ENCODE data around the gene CELSR2. TPM values are rescaled to one million over a fixed set of nuclear protein-coding genes. Genes with fewer than 3 reads are reported as not detected.
A peak's percentile ranks its signal among the peaks of the same experiment; 100 is the strongest.

The CELSR2 gene
- total and polyA plus RNA-seq, 2 donors (not counting 1 experiment from before 2014, with no cell fraction given): 0.57 to 2.7 TPM

DNA sequence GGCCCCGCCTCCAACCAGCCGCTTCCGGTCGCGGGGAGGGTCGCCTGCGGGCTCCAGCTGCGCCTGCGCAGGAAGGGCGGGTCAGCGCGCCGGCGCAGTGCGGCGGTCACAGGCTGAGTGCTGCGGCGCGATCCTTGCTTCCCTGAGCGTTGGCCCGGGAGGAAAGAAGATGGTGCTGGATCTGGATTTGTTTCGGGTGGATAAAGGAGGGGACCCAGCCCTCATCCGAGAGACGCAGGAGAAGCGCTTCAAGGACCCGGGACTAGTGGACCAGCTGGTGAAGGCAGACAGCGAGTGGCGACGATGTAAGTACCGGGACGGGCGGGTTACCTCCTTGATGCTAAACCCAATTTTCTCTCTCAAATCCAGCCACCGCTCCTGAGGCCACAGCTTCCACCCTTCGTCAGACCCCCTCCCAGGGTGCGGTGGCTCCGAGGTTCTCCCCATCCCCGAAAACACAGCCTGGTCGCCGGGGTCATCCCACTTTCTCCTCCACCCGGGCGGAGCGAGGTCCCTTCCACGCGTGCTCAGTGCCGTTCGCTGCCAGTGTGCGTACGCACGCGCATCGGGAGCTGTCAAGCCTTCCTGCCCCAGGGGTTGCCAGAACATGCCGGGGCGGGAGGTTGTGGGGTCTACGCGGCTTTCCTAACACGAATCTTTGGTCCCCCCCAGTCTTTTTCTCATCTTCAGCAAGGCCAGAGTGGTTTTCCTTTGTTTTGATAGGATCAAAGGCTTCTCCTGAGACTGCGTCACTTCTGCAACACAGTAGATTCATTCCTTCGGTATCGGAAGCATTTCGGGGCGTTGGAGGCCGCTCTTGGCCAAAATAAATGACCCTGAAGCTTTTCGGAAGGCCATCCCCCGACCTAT is 35.3 kb upstream of the CELSR2 start, which contains the start of gene SARS1:
Gene SARS1 (plus strand): TSS at position 95 of the 870 bp plus-strand sequence. CDS start 75 bp downstream, at position 170.
- Histone ChIP-seq H3K9ac (ENCODE audit: low read length) (peak within 1 kb of the TSS; percentile 87), H3K4me2 (replicated peaks; ENCODE audit: low read depth, low read length, poor library complexity, severe bottlenecking) (peak within 1 kb of the TSS; percentile 75), H3K36me3 (replicated peaks in 1 of 2; ENCODE audit: control extremely low read depth in 1 of 2, control insufficient read depth in 1 of 2, extremely low read depth in 1 of 2, insufficient read depth in 2 of 2, low read length in 1 of 2) (peaks cover 3% of the 10 kb centered on the region in 2 experiments), H3K27ac (ENCODE audit: low read length in 2 of 2) (peak within 1 kb of the TSS; percentile 66 to 73), H3K4me3 (ENCODE audit: control extremely low read depth in 1 of 5, extremely low read depth in 1 of 5, insufficient read depth in 1 of 5, low read depth in 2 of 5, low read length in 4 of 5) (peak within 1 kb of the TSS; percentile 88 to 97 (median 96)), H4K20me1 (ENCODE audit: control insufficient read depth, insufficient read depth, low read length, poor library complexity, severe bottlenecking) (peaks cover 35% of the 10 kb centered on the region), H3K27me3 (replicated peaks in 1 of 4; ENCODE audit: control extremely low read depth in 1 of 4, control insufficient read depth in 3 of 4, insufficient read depth in 4 of 4, low read length in 3 of 4) (no peaks in the 10 kb centered on the region), H3K9me3 (ENCODE audit: control extremely low read depth in 1 of 3, control insufficient read depth in 2 of 3, insufficient read depth in 1 of 3, low read length in 2 of 3) (no peaks in the 10 kb centered on the region), H3K4me1 (ENCODE audit: control insufficient read depth in 2 of 2, insufficient read depth in 2 of 2, low read length in 2 of 2) (peaks cover 22 to 24% of the 10 kb centered on the region in 2 donors), H3K79me2 (ENCODE audit: control insufficient read depth, insufficient read depth, low read length) (peaks cover 50% of the 10 kb centered on the region), H2AFZ (ENCODE audit: insufficient read depth, low read depth, low read length, poor library complexity, severe bottlenecking) (peak within 1 kb of the TSS; percentile 97)
- peak; percentile 93 for DNase-seq
- Mint-ChIP-seq H3K4me1 (peaks cover 35% of the 10 kb centered on the region), H3K27me3 (no peaks in the 10 kb centered on the region), H3K4me3 (peak within 1 kb of the TSS; percentile 100), H3K9me3 (ENCODE audit: insufficient read depth) (no peaks in the 10 kb centered on the region), H3K27ac (peak within 1 kb of the TSS; percentile 98)
- ChIA-PET POLR2A (interaction anchor here (0.7 to 2.9 kb wide), 3 partner anchors 114 to 351 kb away, joined by 3 to 17 read pairs (median 5); no protein-coding TSS in a partner anchor), CTCF (interaction anchor here (0.6 to 2.0 kb wide), 9 partner anchors 10 to 318 kb away, joined by 3 to 10 read pairs (median 5); a partner anchor contains a TSS)
- intact Hi-C loops (cut with micrococcal nuclease): loop anchor here (1.0 to 5.0 kb wide), 10 partner anchors 21 to 468 kb away; partner anchors contain the start of genes CELSR2, CLCC1, GPSM2 and PSMA5
- peak; percentile 88 for ATAC-seq (ENCODE audit: low read depth)
- under 1% methylated on average over 56 of the region's 64 CpGs for WGBS (ENCODE audit: insufficient coverage)
- no peak for TF ChIP-seq EZH2 (IDR thresholded peaks at IDR 0.05; ENCODE audit: borderline replicate concordance, insufficient read depth, low read depth, low read length, poor library complexity, severe bottlenecking)
- TF ChIP-seq, protein P1, sequence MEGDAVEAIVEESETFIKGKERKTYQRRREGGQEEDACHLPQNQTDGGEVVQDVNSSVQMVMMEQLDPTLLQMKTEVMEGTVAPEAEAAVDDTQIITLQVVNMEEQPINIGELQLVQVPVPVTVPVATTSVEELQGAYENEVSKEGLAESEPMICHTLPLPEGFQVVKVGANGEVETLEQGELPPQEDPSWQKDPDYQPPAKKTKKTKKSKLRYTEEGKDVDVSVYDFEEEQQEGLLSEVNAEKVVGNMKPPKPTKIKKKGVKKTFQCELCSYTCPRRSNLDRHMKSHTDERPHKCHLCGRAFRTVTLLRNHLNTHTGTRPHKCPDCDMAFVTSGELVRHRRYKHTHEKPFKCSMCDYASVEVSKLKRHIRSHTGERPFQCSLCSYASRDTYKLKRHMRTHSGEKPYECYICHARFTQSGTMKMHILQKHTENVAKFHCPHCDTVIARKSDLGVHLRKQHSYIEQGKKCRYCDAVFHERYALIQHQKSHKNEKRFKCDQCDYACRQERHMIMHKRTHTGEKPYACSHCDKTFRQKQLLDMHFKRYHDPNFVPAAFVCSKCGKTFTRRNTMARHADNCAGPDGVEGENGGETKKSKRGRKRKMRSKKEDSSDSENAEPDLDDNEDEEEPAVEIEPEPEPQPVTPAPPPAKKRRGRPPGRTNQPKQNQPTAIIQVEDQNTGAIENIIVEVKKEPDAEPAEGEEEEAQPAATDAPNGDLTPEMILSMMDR (IDR thresholded peaks at IDR 0.05): no peak

Measured in B cell (primary cell).